GM21786 (cell line): ENCODE data around the gene ARL6IP5.

Experiments used
- ATAC-seq: cut with Tn5 transposase; IDR thresholded peaks from one replicate; pipeline ENCODE4 v1.9.1; 2021; ENCODE audit not compliant: unreplicated experiment

Gene ARL6IP5

DNA sequence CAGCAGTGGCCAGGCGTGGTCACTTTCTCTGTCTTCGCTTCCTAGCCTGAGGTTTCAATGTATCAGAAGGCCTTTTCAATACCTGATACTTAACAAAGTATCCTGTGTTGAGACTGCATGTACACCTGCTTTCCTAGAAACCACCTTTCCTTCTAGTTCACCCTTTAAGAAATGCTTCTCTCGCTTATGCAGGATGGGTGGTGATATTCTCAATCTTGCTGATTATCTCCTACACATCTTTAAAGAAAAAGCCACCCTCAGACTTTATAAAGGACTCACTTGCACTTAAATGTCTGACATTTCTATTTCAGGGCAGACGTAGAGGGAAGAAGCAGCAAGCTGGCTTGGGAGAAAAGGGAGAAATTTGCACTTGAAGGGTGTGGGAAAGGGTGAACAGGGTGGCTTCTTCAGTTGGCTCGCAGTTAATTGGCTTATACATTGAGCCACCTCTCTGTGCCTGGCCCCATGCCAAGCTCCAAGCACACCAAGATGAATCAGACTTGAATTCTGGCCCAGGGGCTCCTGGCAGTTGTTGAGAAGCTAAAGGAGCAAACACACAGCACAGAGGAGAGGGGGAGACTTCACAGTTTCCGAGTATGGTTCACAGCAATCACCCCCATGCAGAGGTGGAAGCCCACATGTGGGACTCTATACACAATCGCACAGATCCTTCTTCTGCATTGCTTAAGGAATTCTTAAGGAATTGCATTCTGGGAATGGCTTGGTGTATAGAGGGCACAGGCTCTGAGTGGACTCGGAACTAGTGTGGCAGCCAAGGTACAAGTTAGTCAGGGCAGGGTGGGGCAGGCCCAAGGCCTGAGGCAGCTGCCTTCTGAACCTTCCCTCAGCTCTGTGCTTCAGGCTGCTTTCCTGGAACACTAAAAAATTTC lies 1.3 kb downstream of the ARL6IP5 start:
- ATAC-seq = no peak

DNA sequence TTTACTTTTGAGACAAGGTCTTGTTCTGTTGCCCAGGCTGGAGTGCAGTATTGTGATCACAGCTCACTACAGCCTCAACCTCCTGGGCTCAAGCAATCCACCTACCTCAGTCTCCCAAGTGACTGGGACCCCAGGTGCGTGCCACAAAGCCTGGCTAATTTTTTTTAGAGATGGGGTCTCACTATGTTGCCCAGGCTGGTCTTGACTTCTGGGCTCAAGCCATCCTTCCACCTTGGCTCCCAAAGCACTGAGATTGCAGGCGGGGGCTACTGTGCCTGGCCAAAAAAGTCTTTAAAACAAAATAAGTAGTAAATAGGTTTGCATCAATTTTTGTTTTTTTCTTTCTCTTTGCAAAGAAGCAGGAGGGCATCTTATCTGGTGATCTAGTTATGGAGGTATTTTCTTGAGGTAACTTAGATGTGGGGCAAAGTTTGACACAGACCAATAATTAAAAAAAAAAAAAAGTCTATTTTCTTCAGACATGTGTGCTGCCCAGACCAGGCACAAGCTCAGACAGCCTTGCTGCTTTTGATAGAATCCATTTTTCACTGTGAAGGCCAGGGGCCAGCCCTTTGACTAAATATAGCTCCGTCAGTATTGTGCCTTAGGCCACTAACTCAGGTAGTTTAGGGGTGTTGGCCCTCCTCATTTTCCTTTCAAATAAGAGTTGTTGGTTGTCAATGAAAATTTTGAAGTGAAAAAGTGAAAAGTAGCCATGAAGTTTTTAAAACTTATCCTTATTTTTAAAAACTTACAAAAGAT lies 2.5 kb downstream of the ARL6IP5 start:
- no peak for ATAC-seq

GRCh38 chr3:69088063-69088462 lies 3.3 kb downstream of the ARL6IP5 start:
- ATAC-seq = peak; percentile 25

- ATAC-seq = no peak
Observed at GRCh38 chr3:69090021-69090420, 5.3 kb downstream of the ARL6IP5 start.

DNA sequence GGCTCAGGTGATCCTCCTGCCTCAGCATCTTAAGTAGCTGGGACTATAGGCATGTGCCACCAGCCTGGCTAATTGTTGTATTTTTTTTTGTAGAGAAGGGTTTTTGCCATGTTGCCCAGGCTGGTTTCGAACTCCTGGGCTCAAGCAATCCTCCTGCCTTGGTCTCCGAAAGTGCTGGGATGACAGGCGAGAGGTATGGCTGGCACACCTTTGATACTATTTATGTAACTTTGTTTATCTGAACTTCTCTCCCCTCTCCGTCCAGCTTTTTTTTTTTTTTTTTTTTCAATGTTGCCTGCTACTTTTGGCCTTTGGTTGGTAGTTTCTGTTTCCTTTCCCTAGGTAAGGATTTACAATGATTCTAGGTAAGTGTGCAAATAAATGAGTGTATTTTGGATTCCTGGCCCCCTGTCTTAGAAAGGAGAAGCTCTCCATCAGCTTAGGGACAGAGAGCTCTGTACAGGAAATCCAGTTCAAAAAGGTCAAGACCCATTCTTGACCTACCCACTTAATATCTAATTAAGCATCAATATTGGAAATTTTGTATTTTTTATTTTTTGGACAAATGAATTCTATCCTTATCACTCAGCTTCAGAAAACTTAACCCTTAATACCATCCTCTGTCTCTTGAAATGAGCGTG lies 6.8 kb downstream of the ARL6IP5 start:
- peak; percentile 0 for ATAC-seq

GRCh38 chr3:69092030-69092516 lies 7.3 kb downstream of the ARL6IP5 start:
- peak; percentile 70 for ATAC-seq

DNA sequence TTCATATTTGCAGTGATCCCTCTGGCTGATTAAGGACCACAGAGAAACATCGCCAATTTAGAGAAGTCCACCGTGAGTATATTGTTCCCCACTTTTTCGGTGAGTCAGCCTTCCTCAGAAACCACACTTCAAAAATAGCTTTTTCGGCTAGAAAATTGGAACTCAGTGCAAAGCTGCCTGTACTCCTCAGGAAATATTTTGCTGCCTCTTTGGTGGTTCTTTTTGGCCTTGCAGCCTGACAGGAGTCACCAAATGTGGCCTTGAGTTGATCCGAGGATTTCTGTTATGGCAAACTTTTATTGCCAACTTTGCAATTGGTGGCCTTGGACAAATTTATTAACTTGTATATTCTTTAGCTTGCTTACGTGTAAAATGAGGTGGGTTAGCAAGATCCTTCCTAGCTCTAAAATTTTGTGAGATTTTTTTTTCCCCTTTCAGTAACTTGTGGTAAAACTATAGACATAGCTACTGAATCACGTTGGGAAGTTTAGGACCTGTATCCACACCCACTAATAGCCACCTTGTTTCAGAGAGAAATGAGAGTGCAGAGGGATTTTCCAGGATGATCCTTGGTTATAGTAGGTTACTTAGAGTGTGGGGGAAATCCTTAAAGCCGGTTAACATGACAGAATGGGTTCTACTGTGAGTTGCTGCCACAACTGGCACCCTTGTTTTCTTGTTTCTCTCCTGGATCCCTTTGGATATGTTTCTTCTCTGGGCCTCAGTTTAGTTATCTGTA lies 9.9 kb downstream of the ARL6IP5 start:
- ATAC-seq = peak; percentile 9

GRCh38 chr3:69095636-69096035 lies 10.9 kb downstream of the ARL6IP5 start:
- ATAC-seq = no peak

GRCh38 chr3:69096299-69096698 lies 11.6 kb downstream of the ARL6IP5 start:
- ATAC-seq = no peak

DNA sequence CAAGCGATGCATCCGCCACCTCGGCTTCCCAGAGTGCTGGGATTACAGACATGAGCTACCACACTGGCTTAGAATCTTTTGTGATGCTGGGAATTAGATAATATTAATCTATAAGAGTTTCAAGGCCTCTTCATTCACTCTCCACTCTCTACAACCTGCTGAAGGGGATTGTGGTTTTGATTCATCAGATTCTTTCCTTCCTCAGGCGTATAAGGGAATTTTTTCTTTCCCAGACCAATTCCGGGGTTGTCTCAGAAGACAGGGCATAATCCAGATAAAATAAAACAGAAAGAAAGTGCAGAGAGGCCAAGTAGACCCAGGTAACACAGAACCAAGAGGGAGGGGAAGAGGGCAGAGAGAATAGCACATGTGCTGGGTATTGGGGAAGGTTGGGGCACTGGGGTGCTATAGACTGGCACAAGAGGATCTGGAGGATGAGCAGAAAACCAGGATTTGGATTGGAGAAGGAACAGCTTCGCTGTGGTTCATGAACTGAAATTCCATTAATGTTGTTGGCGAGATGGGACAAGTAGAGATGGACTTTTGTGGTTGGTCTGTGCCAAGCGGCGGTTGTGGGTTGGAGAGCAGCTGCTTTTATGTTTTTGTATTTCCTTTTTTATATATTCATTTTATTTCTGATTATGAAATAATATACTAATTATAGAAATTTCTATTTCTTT lies 12.8 kb downstream of the ARL6IP5 start:
- no peak for ATAC-seq

DNA sequence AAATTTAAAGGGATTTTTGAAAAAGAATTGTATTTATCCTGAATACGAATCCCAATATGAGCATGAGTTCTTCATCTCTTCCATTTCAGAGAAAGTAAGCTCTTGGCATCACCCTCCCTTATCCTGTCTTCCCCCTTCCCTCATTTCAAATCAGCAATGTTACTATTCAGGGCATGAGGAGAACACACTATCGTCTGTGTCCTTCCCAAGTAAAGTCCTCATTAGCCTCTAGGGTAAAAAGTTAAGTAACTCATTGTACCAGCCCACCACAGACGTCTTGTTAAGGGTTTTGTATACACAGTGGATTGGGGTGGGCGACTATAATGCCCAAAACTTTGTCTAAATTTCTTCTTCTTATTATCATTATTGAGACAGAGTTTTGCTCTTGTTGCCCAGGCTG lies 14.8 kb downstream of the ARL6IP5 start:
- ATAC-seq = no peak

DNA sequence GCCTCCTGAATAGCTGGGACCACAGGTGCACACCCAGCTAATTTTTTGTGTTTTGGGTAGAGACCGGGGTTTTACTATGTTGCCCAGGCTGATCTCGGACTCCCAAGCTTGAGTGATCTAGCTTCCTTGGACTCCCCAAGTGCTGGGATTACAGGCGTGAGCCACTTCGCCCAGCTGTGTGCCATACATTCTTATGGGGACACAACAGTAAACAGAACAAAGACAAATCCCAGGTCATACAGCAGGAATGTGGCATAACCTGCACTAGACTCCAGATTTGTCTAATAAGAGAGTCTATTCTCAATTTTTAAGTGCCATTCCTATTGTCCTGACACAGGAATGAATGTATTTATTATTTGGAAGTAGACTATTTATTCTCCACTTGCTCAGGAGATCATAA lies 17.6 kb downstream of the ARL6IP5 start:
- ATAC-seq = no peak

- no peak for ATAC-seq
Observed at GRCh38 chr3:69103123-69103522, 18.4 kb downstream of the ARL6IP5 start.

GRCh38 chr3:69104586-69104985 lies 19.8 kb downstream of the ARL6IP5 start:
- ATAC-seq = no peak

DNA sequence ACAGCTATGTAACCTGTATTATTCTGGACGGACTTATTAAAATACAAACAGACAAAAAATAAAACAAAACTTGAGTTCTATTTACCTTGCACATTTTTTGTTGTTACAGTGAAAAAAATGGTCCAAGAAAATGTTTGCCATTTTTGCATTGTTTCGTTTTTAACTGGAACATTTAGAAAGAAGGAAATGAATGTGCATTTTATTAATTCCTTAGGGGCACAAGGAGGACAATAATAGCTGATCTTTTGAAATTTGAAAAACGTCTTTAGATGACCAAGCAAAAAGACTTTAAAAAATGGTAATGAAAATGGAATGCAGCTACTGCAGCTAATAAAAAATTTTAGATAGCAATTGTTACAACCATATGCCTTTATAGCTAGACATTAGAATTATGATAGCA lies 20.6 kb downstream of the ARL6IP5 start:
- no peak for ATAC-seq

GRCh38 chr3:69107841-69108240 lies 23.1 kb downstream of the ARL6IP5 start:
- no peak for ATAC-seq

DNA sequence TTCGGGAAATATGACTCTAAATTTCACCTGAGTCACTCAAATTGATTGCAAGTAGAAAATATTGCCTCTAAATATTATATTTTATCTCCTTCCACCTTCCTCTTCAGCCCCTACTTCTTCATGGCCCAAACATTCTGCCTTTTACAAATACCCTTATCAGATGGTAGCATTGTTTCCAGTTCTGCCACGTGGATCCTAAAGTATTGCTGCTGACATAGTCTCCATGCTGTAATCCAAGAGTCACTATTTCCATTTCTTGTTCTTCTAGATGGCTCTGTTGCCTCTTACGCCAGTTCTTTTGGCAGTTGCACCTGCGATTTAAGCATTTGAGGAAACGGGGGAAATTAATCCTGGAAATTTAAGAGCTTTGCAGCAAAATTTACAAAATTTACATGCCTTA lies 24.1 kb downstream of the ARL6IP5 start:
- no peak for ATAC-seq

GRCh38 chr3:69110941-69111546 lies 26.3 kb downstream of the ARL6IP5 start:
- ATAC-seq = no peak

- ATAC-seq = no peak
Observed at GRCh38 chr3:69113536-69113935, 28.8 kb downstream of the ARL6IP5 start.

DNA sequence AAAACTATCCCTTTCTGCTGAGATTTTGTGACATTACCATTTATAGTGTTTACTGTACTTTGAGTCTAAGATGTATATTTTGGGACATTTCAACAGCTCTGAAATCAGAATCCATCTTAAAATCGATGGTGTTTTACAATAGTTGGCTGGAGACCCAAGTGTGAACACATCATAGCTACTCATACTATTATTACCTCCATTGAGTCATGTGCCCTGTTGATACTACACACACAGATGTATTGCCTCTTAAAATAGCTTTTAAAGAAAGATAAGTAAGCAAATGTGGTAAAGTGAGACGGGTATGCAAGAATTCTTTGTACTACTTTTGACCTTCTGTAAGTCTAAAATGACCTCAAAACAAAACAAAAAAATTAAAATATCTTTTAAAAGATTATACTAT lies 31.0 kb downstream of the ARL6IP5 start:
- ATAC-seq = no peak
